ENCODE measurements around the gene LENEP. TPM values are rescaled to one million over a fixed set of nuclear protein-coding genes. Genes with fewer than 3 reads are reported as not detected.
A peak's percentile ranks its signal among the peaks of the same experiment; 100 is the strongest.

Gene LENEP
- total RNA-seq, 4 donors from 2014 or later = not detected

GRCh38 chr1:155017041-155017945, 23.9 kb downstream of the LENEP start:
- no peaks in the 10 kb centered on the region for H3K27me3 ChIP-seq
- peaks cover 0 to 12% (median 2%) of the 10 kb centered on the region in 4 donors for H3K36me3 ChIP-seq
- intact Hi-C loops (cut with DNase I; ENCODE audit: low total_unique reads) (no loop called here), in situ Hi-C loops (cut with MboI; ENCODE audit: low pct_ligation_motif_present in 1 of 4, low pct_unique_long_range_greater_than_20kb in 1 of 4, low sequenced_read_pairs in 3 of 4) (no loop called here)
- no peaks in the 10 kb centered on the region for H3K9me3 ChIP-seq
- peak; percentile 96 for DNase-seq
- TF ChIP-seq EP300 (IDR thresholded peaks at IDR 0.05; ENCODE audit: low read depth) (peak; percentile 100), POLR2A (IDR thresholded peaks at IDR 0.05) (peak; percentile 58), POLR2AphosphoS5 (IDR thresholded peaks at IDR 0.05) (peak; percentile 71 to 97 (median 94)), CTCF (IDR thresholded peaks at IDR 0.05) (peak; percentile 97 to 100 (median 99))
- peaks cover 28 to 46% (median 36%) of the 10 kb centered on the region in 4 donors for H3K4me1 ChIP-seq
- peak overlapping the region; percentile 17 to 40 (median 33) for H3K4me3 ChIP-seq
- H3K27ac ChIP-seq = peak overlapping the region; percentile 85 to 96 (median 91)
- WGBS, 2 donors (ENCODE audit: low coverage in 1 of 2) = 0 to 2% methylated on average over 7 to 20 of the region's 49 CpGs

GRCh38 chr1:155017946-155018316, 24.5 kb downstream of the LENEP start:
- peak overlapping the region; percentile 85 to 96 (median 91) for H3K27ac ChIP-seq
- intact Hi-C loops (cut with DNase I; ENCODE audit: low total_unique reads) (no loop called here), in situ Hi-C loops (cut with MboI; ENCODE audit: low pct_ligation_motif_present in 1 of 4, low pct_unique_long_range_greater_than_20kb in 1 of 4, low sequenced_read_pairs in 3 of 4) (no loop called here)
- peak overlapping the region; percentile 17 to 40 (median 27) for H3K4me3 ChIP-seq
- no peaks in the 10 kb centered on the region for H3K9me3 ChIP-seq
- TF ChIP-seq POLR2A (IDR thresholded peaks at IDR 0.05) (no peak), CTCF (IDR thresholded peaks at IDR 0.05) (no peak), POLR2AphosphoS5 (IDR thresholded peaks at IDR 0.05) (no peak), EP300 (IDR thresholded peaks at IDR 0.05; ENCODE audit: low read depth) (no peak)
- no peaks in the 10 kb centered on the region for H3K27me3 ChIP-seq
- peaks cover 23 to 39% (median 32%) of the 10 kb centered on the region in 4 donors for H3K4me1 ChIP-seq
- WGBS, 2 donors (ENCODE audit: low coverage in 1 of 2) = 51 to 80% methylated on average over 1 to 6 of the region's 6 CpGs
- no peak for DNase-seq
- H3K36me3 ChIP-seq = peaks cover 0 to 12% (median 2%) of the 10 kb centered on the region in 4 donors

- Histone ChIP-seq H3K4me1 (peaks cover 16 to 31% (median 25%) of the 10 kb centered on the region in 4 donors), H3K36me3 (peaks cover 0 to 12% (median 2%) of the 10 kb centered on the region in 4 donors), H3K9me3 (no peaks in the 10 kb centered on the region), H3K4me3 (no peak overlapping the region), H3K27ac (peak overlapping the region in 2 of 4 donors; percentile 88 to 94), H3K27me3 (no peaks in the 10 kb centered on the region)
- in situ Hi-C loops (cut with MboI; ENCODE audit: low pct_ligation_motif_present in 1 of 4, low pct_unique_long_range_greater_than_20kb in 1 of 4, low sequenced_read_pairs in 3 of 4) (no loop called here), intact Hi-C loops (cut with DNase I; ENCODE audit: low total_unique reads) (no loop called here)
- DNase-seq = no peak
- TF ChIP-seq POLR2AphosphoS5 (IDR thresholded peaks at IDR 0.05) = peak in 1 of 3 donors; percentile 4
- TF ChIP-seq POLR2A (IDR thresholded peaks at IDR 0.05) = no peak
- TF ChIP-seq EP300 (IDR thresholded peaks at IDR 0.05; ENCODE audit: low read depth) = no peak
- TF ChIP-seq CTCF (IDR thresholded peaks at IDR 0.05) = no peak
- WGBS, 2 donors (ENCODE audit: low coverage in 1 of 2) = 89 to 100% methylated on average over 1 to 8 of the region's 8 CpGs
Measured at GRCh38 chr1:155018617-155019348, 25.4 kb downstream of the LENEP start.

Measured in transverse colon (tissue), 4 donors.